Measurements from ENCODE around the gene LATS2.

LATS2 gene

DNA sequence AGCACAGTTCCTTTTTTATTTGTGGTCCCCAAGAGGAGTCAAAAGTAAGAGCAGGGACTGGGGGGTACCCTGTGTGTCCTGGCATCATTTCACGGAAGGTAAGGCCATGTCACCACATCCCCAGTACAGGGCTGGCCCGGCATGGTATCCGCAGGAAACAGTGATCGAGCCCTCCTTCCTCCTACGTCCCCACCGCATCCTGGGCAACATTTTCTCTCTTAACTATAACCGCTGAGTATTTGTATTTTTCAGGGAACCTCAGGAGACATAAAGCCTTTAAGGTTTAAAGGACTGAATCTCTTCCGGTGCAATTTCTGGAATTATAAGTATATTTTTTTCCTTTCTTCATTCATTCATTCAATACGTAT, 13.6 kb upstream of the LATS2 start:
- H3K14ac ChIP-seq (ENCODE audit: low read length): no peak overlapping the region
- H3K79me1 ChIP-seq (ENCODE audit: low read length): peaks cover 13% of the 10 kb centered on the region
- no peak overlapping the region for H2BK120ac ChIP-seq (ENCODE audit: insufficient read depth, low read length, poor library complexity)
- peak overlapping the region; percentile 86 for H3K4me2 ChIP-seq (ENCODE audit: low read length)
- H3K36me3 ChIP-seq (ENCODE audit: control insufficient read depth in 1 of 2, insufficient read depth in 2 of 2, low read length in 2 of 2): no peaks in the 10 kb centered on the region
- no peak overlapping the region for H4K12ac ChIP-seq (ENCODE audit: low read depth, low read length)
- no peak overlapping the region for H3K23ac ChIP-seq (ENCODE audit: low read length)
- WGBS (ENCODE audit: extremely low coverage, insufficient coverage, insufficient read length): no CpG with 5 or more reads among the region's 9 CpGs
- no peaks in the 10 kb centered on the region for H3K27me3 ChIP-seq (ENCODE audit: insufficient read depth, low read length)
- H3K4ac ChIP-seq (ENCODE audit: low read depth, low read length): no peak overlapping the region
- no peak overlapping the region for H3K18ac ChIP-seq (ENCODE audit: low read length)
- no peak overlapping the region for H2AFZ ChIP-seq (ENCODE audit: insufficient read depth, low read length, poor library complexity)
- no peak overlapping the region for H2AK5ac ChIP-seq (ENCODE audit: low read length)
- no peak overlapping the region for H2BK5ac ChIP-seq (ENCODE audit: low read depth, low read length, poor library complexity)
- no peak overlapping the region for H4K8ac ChIP-seq (ENCODE audit: low read depth, low read length)
- no peak for DNase-seq
- peaks cover 1% of the 10 kb centered on the region for H3K9me3 ChIP-seq (ENCODE audit: insufficient read depth, low read depth, low read length)
- H3K4me1 ChIP-seq (ENCODE audit: control insufficient read depth in 1 of 2, insufficient read depth in 2 of 2, low read length in 2 of 2): peaks cover 6 to 11% of the 10 kb centered on the region in 2 experiments
- H3K9ac ChIP-seq (ENCODE audit: low read length): no peak overlapping the region
- no peak overlapping the region for H4K91ac ChIP-seq (ENCODE audit: low read depth, low read length)
- no peak overlapping the region for H3K27ac ChIP-seq (ENCODE audit: low read depth, low read length)
- H3K4me3 ChIP-seq (ENCODE audit: low read depth, low read length): no peak overlapping the region
- H2BK12ac ChIP-seq (ENCODE audit: low read length): no peak overlapping the region
- H3K79me2 ChIP-seq (ENCODE audit: control insufficient read depth, insufficient read depth, low read length, poor library complexity): peaks cover 2% of the 10 kb centered on the region

DNA sequence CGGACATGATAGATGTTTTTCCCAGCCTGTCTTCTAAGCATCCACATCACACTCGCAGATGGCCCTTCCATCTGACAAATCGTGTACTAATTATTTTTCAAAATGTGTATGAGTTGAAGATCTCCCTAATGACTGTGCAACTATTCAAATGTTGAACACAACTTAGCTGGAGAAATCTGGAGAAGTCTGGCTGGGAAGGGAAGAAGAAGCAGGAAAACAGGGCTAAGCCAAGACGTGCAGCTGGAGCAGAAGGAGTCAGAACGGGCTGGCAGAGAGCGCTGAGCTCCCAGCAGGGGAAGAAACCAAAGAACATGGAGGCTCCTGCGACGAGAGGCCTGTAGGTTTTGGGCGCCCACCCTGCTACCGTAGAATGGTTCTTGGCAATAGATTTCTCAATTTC, 13.2 kb upstream of the LATS2 start:
- peaks cover 5 to 8% of the 10 kb centered on the region in 2 experiments for H3K4me1 ChIP-seq (ENCODE audit: control insufficient read depth in 1 of 2, insufficient read depth in 2 of 2, low read length in 2 of 2)
- H2BK12ac ChIP-seq (ENCODE audit: low read length): no peak overlapping the region
- H3K27ac ChIP-seq (ENCODE audit: low read depth, low read length): no peak overlapping the region
- peaks cover 1% of the 10 kb centered on the region for H3K9me3 ChIP-seq (ENCODE audit: insufficient read depth, low read depth, low read length)
- no peak overlapping the region for H3K18ac ChIP-seq (ENCODE audit: low read length)
- no peak overlapping the region for H2AK5ac ChIP-seq (ENCODE audit: low read length)
- H2AFZ ChIP-seq (ENCODE audit: insufficient read depth, low read length, poor library complexity): peak overlapping the region; percentile 39
- no peak overlapping the region for H4K8ac ChIP-seq (ENCODE audit: low read depth, low read length)
- WGBS (ENCODE audit: extremely low coverage, insufficient coverage, insufficient read length): no CpG with 5 or more reads among the region's 10 CpGs
- no peak overlapping the region for H3K9ac ChIP-seq (ENCODE audit: low read length)
- no peaks in the 10 kb centered on the region for H3K36me3 ChIP-seq (ENCODE audit: control insufficient read depth in 1 of 2, insufficient read depth in 2 of 2, low read length in 2 of 2)
- H3K4me3 ChIP-seq (ENCODE audit: low read depth, low read length): no peak overlapping the region
- H3K4me2 ChIP-seq (ENCODE audit: low read length): no peak overlapping the region
- no peaks in the 10 kb centered on the region for H3K27me3 ChIP-seq (ENCODE audit: insufficient read depth, low read length)
- H4K91ac ChIP-seq (ENCODE audit: low read depth, low read length): no peak overlapping the region
- no peak overlapping the region for H3K14ac ChIP-seq (ENCODE audit: low read length)
- peaks cover 2% of the 10 kb centered on the region for H3K79me2 ChIP-seq (ENCODE audit: control insufficient read depth, insufficient read depth, low read length, poor library complexity)
- H2BK120ac ChIP-seq (ENCODE audit: insufficient read depth, low read length, poor library complexity): no peak overlapping the region
- H4K12ac ChIP-seq (ENCODE audit: low read depth, low read length): no peak overlapping the region
- no peak overlapping the region for H3K4ac ChIP-seq (ENCODE audit: low read depth, low read length)
- no peak overlapping the region for H2BK5ac ChIP-seq (ENCODE audit: low read depth, low read length, poor library complexity)
- no peak for DNase-seq
- H3K79me1 ChIP-seq (ENCODE audit: low read length): peaks cover 14% of the 10 kb centered on the region
- no peak overlapping the region for H3K23ac ChIP-seq (ENCODE audit: low read length)

DNA sequence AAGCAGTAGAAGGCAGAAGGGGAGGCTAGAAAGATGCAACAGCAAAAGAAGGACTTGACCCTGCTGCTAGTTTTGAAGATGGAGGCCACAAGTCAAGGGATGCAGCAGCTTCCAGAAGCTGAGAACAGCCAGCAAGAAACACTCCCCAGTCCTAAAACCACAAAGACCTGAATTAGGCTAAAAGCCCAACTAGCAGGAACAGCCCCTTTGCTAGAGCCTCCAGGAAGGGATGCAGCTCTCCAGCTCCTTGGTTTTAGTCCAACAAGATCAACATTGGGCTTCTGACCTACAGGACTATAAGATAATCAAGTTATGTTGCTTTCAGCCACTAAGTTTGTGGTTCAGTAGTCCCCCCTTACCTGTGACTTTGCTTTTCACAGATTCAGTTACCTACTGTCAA, 10.5 kb upstream of the LATS2 start:
- H3K36me3 ChIP-seq (ENCODE audit: control insufficient read depth in 1 of 2, insufficient read depth in 2 of 2, low read length in 2 of 2): no peaks in the 10 kb centered on the region
- peak overlapping the region; percentile 19 for H2BK120ac ChIP-seq (ENCODE audit: insufficient read depth, low read length, poor library complexity)
- peak overlapping the region; percentile 53 for H4K91ac ChIP-seq (ENCODE audit: low read depth, low read length)
- peaks cover 1% of the 10 kb centered on the region for H3K9me3 ChIP-seq (ENCODE audit: insufficient read depth, low read depth, low read length)
- H3K79me1 ChIP-seq (ENCODE audit: low read length): peaks cover 20% of the 10 kb centered on the region
- H3K4me2 ChIP-seq (ENCODE audit: low read length): peak overlapping the region; percentile 17
- H2BK5ac ChIP-seq (ENCODE audit: low read depth, low read length, poor library complexity): peak overlapping the region; percentile 10
- DNase-seq: no peak
- H3K23ac ChIP-seq (ENCODE audit: low read length): no peak overlapping the region
- no peak overlapping the region for H3K9ac ChIP-seq (ENCODE audit: low read length)
- no peak overlapping the region for H3K4me3 ChIP-seq (ENCODE audit: low read depth, low read length)
- H3K14ac ChIP-seq (ENCODE audit: low read length): no peak overlapping the region
- peak overlapping the region; percentile 14 for H3K18ac ChIP-seq (ENCODE audit: low read length)
- H3K4ac ChIP-seq (ENCODE audit: low read depth, low read length): no peak overlapping the region
- no peak overlapping the region for H4K12ac ChIP-seq (ENCODE audit: low read depth, low read length)
- no peaks in the 10 kb centered on the region for H3K27me3 ChIP-seq (ENCODE audit: insufficient read depth, low read length)
- H2BK12ac ChIP-seq (ENCODE audit: low read length): peak overlapping the region; percentile 21
- H2AK5ac ChIP-seq (ENCODE audit: low read length): no peak overlapping the region
- no peak overlapping the region for H4K8ac ChIP-seq (ENCODE audit: low read depth, low read length)
- peaks cover 5 to 12% of the 10 kb centered on the region in 2 experiments for H3K4me1 ChIP-seq (ENCODE audit: control insufficient read depth in 1 of 2, insufficient read depth in 2 of 2, low read length in 2 of 2)
- H2AFZ ChIP-seq (ENCODE audit: insufficient read depth, low read length, poor library complexity): no peak overlapping the region
- peaks cover 2% of the 10 kb centered on the region for H3K79me2 ChIP-seq (ENCODE audit: control insufficient read depth, insufficient read depth, low read length, poor library complexity)
- H3K27ac ChIP-seq (ENCODE audit: low read depth, low read length): peak overlapping the region; percentile 59

DNA sequence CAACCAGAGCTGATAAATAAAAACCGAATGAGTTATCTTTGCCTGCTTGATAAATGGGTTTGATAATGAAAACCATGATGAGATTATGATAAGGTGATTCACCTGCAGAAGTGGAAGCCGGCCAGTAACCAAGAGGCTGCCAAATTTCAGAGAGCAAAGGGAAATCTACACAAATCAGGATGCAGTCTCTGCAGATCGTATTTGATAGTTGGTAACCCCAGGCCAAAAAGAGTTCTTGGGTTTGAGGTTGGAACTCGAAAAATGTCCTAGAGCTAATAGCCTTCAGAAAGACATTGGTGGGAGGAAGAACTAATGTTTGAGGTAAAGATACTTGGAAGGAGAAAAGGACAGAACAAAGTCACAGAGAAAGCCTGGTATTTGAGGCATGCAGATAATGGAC, 9.6 kb upstream of the LATS2 start:
- no peaks in the 10 kb centered on the region for H3K27me3 ChIP-seq (ENCODE audit: insufficient read depth, low read length)
- peaks cover 1% of the 10 kb centered on the region for H3K9me3 ChIP-seq (ENCODE audit: insufficient read depth, low read depth, low read length)
- H3K27ac ChIP-seq (ENCODE audit: low read depth, low read length): peak overlapping the region; percentile 24
- no peak overlapping the region for H3K23ac ChIP-seq (ENCODE audit: low read length)
- H3K4ac ChIP-seq (ENCODE audit: low read depth, low read length): no peak overlapping the region
- H4K91ac ChIP-seq (ENCODE audit: low read depth, low read length): no peak overlapping the region
- H3K79me1 ChIP-seq (ENCODE audit: low read length): peaks cover 20% of the 10 kb centered on the region
- no peak overlapping the region for H4K8ac ChIP-seq (ENCODE audit: low read depth, low read length)
- no peak overlapping the region for H3K14ac ChIP-seq (ENCODE audit: low read length)
- H4K12ac ChIP-seq (ENCODE audit: low read depth, low read length): no peak overlapping the region
- WGBS (ENCODE audit: extremely low coverage, insufficient coverage, insufficient read length): no CpG with 5 or more reads among the region's 4 CpGs
- H2BK5ac ChIP-seq (ENCODE audit: low read depth, low read length, poor library complexity): no peak overlapping the region
- peaks cover 2% of the 10 kb centered on the region for H3K79me2 ChIP-seq (ENCODE audit: control insufficient read depth, insufficient read depth, low read length, poor library complexity)
- H3K18ac ChIP-seq (ENCODE audit: low read length): no peak overlapping the region
- no peak overlapping the region for H2BK120ac ChIP-seq (ENCODE audit: insufficient read depth, low read length, poor library complexity)
- H2AK5ac ChIP-seq (ENCODE audit: low read length): no peak overlapping the region
- H3K36me3 ChIP-seq (ENCODE audit: control insufficient read depth in 1 of 2, insufficient read depth in 2 of 2, low read length in 2 of 2): no peaks in the 10 kb centered on the region
- H3K4me2 ChIP-seq (ENCODE audit: low read length): no peak overlapping the region
- DNase-seq: peak in 1 of 2 donors; percentile 68
- no peak overlapping the region for H2AFZ ChIP-seq (ENCODE audit: insufficient read depth, low read length, poor library complexity)
- peaks cover 5 to 12% of the 10 kb centered on the region in 2 experiments for H3K4me1 ChIP-seq (ENCODE audit: control insufficient read depth in 1 of 2, insufficient read depth in 2 of 2, low read length in 2 of 2)
- H3K4me3 ChIP-seq (ENCODE audit: low read depth, low read length): no peak overlapping the region
- no peak overlapping the region for H2BK12ac ChIP-seq (ENCODE audit: low read length)
- no peak overlapping the region for H3K9ac ChIP-seq (ENCODE audit: low read length)

All from trophoblast cell (in vitro differentiated cells and primary cell).